Measurements from ENCODE around the gene INPP5E. TPM values are rescaled to one million over a fixed set of nuclear protein-coding genes. Genes with fewer than 3 reads are reported as not detected.

The INPP5E gene
- total and polyA plus RNA-seq, 10 of the 15 experiments (the other 5 are each of a cell fraction or from before 2014, with no cell fraction given) = 0.24 to 16.0 (median 5.3) TPM

DNA sequence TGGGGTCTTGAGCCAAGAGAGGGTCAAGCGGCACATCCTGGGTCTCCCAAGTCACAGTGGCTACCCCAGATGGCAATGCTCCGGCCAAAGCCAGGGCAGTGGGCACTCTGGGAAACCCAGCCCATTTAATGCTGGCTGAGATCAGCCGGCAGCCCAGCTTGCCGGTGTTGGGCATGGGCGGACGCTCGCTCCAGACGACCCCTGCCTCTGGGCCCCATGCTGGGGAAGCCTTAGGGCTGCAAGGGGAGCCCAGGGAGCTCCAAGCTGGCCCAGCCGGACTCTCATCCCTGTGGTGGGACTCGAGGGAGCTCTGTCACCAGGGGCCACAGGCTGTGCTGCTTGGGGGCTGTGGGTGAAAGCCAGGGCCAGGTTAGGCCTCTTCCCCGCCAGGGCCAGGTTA is 60.2 kb downstream of the INPP5E start (continued):
- TF ChIP-seq, protein P1, sequence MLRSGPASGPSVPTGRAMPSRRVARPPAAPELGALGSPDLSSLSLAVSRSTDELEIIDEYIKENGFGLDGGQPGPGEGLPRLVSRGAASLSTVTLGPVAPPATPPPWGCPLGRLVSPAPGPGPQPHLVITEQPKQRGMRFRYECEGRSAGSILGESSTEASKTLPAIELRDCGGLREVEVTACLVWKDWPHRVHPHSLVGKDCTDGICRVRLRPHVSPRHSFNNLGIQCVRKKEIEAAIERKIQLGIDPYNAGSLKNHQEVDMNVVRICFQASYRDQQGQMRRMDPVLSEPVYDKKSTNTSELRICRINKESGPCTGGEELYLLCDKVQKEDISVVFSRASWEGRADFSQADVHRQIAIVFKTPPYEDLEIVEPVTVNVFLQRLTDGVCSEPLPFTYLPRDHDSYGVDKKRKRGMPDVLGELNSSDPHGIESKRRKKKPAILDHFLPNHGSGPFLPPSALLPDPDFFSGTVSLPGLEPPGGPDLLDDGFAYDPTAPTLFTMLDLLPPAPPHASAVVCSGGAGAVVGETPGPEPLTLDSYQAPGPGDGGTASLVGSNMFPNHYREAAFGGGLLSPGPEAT (IDR thresholded peaks at IDR 0.05; ENCODE audit: low read depth) = no peak
- TF ChIP-seq, protein P2, sequence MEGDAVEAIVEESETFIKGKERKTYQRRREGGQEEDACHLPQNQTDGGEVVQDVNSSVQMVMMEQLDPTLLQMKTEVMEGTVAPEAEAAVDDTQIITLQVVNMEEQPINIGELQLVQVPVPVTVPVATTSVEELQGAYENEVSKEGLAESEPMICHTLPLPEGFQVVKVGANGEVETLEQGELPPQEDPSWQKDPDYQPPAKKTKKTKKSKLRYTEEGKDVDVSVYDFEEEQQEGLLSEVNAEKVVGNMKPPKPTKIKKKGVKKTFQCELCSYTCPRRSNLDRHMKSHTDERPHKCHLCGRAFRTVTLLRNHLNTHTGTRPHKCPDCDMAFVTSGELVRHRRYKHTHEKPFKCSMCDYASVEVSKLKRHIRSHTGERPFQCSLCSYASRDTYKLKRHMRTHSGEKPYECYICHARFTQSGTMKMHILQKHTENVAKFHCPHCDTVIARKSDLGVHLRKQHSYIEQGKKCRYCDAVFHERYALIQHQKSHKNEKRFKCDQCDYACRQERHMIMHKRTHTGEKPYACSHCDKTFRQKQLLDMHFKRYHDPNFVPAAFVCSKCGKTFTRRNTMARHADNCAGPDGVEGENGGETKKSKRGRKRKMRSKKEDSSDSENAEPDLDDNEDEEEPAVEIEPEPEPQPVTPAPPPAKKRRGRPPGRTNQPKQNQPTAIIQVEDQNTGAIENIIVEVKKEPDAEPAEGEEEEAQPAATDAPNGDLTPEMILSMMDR (IDR thresholded peaks at IDR 0.05 in 2 of 3, conservative IDR thresholded peaks at IDR 0.05 in 1 of 3; ENCODE audit: control insufficient read depth in 2 of 3, extremely low read depth in 1 of 3, insufficient read depth in 1 of 3, low read depth in 3 of 3, low read length in 3 of 3) = no peak
- TF ChIP-seq CHD1 (IDR thresholded peaks at IDR 0.05; ENCODE audit: low read depth, low read length) (no peak), ZBED1 (IDR thresholded peaks at IDR 0.05; ENCODE audit: borderline replicate concordance) (no peak), HDAC6 (IDR thresholded peaks at IDR 0.05; ENCODE audit: unreplicated experiment) (no peak)

DNA sequence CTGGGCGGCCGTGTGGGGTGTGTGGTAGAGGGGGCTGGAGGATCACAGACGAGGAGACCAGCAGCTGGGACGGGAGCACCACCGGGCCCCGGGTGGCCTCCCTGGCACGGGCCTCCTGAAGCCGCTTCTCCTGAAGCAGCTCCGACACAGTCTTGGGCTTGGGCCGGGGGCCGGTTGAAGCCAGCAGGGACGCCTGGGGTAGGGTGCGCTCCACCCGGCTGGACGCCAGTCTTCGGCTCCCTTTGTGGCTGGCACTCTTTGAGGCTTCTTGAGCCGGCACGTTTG is 60.7 kb downstream of the INPP5E start:
- intact Hi-C loops (cut with micrococcal nuclease; ENCODE audit: unreplicated experiment) = no loop called here
- H3K36me3 ChIP-seq (ENCODE audit: control insufficient read depth in 2 of 2, insufficient read depth in 2 of 2, low read length in 1 of 2) = peaks cover 0 to 34% of the 10 kb centered on the region in 2 experiments; a peak in 3 of 4 replicates
- CTCF ChIA-PET = no interaction called here
- POLR2A ChIA-PET = no interaction called here
- H4K20me1 ChIP-seq (ENCODE audit: control insufficient read depth, insufficient read depth) = no peaks in the 10 kb centered on the region
- no peaks in the 10 kb centered on the region for H3K27me3 ChIP-seq (replicated peaks in 1 of 2; ENCODE audit: control insufficient read depth in 2 of 2, insufficient read depth in 2 of 2, low read length in 1 of 2)
- ATAC-seq (no peak), DNase-seq (ENCODE audit: low read depth, low spot score) (no peak), FAIRE-seq (no peak)
- H3K4me2 ChIP-seq (ENCODE audit: control insufficient read depth, insufficient read depth) = no peak overlapping the region
- BruUV-seq (replicated peaks) = no TSS peak
- in situ Hi-C loops (cut with MboI) = no loop called here
- no peaks in the 10 kb centered on the region for H3K4me1 ChIP-seq (ENCODE audit: control insufficient read depth, insufficient read depth, low read length)
- RAD21 ChIA-PET (ENCODE audit: unreplicated experiment) = no interaction called here
- no peak overlapping the region for H3K9ac ChIP-seq (ENCODE audit: control insufficient read depth, insufficient read depth, low read length)
- no peak for TF ChIP-seq TARDBP (IDR thresholded peaks at IDR 0.05; ENCODE audit: borderline replicate concordance)
- no peak for TF ChIP-seq RFX5 (IDR thresholded peaks at IDR 0.05; ENCODE audit: low read depth, low read length)
- TF ChIP-seq, protein P3, sequence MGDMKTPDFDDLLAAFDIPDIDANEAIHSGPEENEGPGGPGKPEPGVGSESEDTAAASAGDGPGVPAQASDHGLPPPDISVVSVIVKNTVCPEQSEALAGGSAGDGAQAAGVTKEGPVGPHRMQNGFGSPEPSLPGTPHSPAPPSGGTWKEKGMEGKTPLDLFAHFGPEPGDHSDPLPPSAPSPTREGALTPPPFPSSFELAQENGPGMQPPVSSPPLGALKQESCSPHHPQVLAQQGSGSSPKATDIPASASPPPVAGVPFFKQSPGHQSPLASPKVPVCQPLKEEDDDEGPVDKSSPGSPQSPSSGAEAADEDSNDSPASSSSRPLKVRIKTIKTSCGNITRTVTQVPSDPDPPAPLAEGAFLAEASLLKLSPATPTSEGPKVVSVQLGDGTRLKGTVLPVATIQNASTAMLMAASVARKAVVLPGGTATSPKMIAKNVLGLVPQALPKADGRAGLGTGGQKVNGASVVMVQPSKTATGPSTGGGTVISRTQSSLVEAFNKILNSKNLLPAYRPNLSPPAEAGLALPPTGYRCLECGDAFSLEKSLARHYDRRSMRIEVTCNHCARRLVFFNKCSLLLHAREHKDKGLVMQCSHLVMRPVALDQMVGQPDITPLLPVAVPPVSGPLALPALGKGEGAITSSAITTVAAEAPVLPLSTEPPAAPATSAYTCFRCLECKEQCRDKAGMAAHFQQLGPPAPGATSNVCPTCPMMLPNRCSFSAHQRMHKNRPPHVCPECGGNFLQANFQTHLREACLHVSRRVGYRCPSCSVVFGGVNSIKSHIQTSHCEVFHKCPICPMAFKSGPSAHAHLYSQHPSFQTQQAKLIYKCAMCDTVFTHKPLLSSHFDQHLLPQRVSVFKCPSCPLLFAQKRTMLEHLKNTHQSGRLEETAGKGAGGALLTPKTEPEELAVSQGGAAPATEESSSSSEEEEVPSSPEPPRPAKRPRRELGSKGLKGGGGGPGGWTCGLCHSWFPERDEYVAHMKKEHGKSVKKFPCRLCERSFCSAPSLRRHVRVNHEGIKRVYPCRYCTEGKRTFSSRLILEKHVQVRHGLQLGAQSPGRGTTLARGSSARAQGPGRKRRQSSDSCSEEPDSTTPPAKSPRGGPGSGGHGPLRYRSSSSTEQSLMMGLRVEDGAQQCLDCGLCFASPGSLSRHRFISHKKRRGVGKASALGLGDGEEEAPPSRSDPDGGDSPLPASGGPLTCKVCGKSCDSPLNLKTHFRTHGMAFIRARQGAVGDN (IDR thresholded peaks at IDR 0.05) = no peak
- no peak overlapping the region for H3K4me3 ChIP-seq
- no peak overlapping the region for H3K27ac ChIP-seq (ENCODE audit: control insufficient read depth, insufficient read depth)
- H3K9me3 ChIP-seq (replicated peaks; ENCODE audit: control insufficient read depth, insufficient read depth, low read length) = no peaks in the 10 kb centered on the region
- no peaks in the 10 kb centered on the region for H3K79me2 ChIP-seq (ENCODE audit: control insufficient read depth, insufficient read depth, low read length)
- 98% methylated on average over 15 of the region's 18 CpGs for WGBS (ENCODE audit: insufficient coverage, insufficient replicate concordance, low lambda C conversion rate, missing lambda C conversion rate)
- H2AFZ ChIP-seq (ENCODE audit: control insufficient read depth, low read depth, low read length) = no peak overlapping the region
- SMC1A ChIA-PET (ENCODE audit: uncharacterized antibody, unreplicated experiment) = no interaction called here

All from GM12878 (cell line).